GM12878 (cell line): ENCODE results near the gene TCEA2. TPM values are rescaled to one million over a fixed set of nuclear protein-coding genes. Genes with fewer than 3 reads are reported as not detected.

Source experiments
- ATAC-seq: fragments of 200-7000 bp; cut with Tn5 transposase; 3 replicates; pipeline ENCODE4 v1.9.1; 2020; ENCODE audit warnings: mild to moderate bottlenecking, moderate library complexity
- BruUV-seq: library from RNA; stranded (reverse); fragments of 400-500 nt; replicated peaks from 2 replicates; lab custom pipeline; 2021; lab: Mats Ljungman, UMichigan
- CTCF ChIA-PET: fragments of 300-600 bp; sonication (Branson Sonifier 250); formaldehyde crosslinking; extraction: SDS; loops from one replicate; lab custom pipeline; 2021; ENCODE audit warnings: inconsistent platforms; lab: Yijun Ruan, JAX
- POLR2A ChIA-PET: fragments of 350-600 bp; formaldehyde crosslinking; extraction: SDS; loops from one replicate; lab custom pipeline; 2021; ENCODE audit warnings: inconsistent platforms; lab: Charles Lee
- RAD21 ChIA-PET: fragments of 300-600 bp; sonication (Branson Sonifier 250); formaldehyde crosslinking; loops from one replicate; lab custom pipeline; 2023; ENCODE audit warnings: antibody characterized with exemption; ENCODE audit not compliant: unreplicated experiment; lab: Charles Lee
- SMC1A ChIA-PET: fragments of 300-600 bp; sonication (Branson Sonifier 250); formaldehyde crosslinking; loops from one replicate; lab custom pipeline; 2023; ENCODE audit not compliant: unreplicated experiment, uncharacterized antibody; lab: Charles Lee
- DNase-seq: peaks from one replicate; pipeline ENCODE4 v3.0.0-alpha.2; 2011; ENCODE audit warnings: low read depth, low spot score
- FAIRE-seq: peaks from 3 replicates; lab custom pipeline; 2011; peaks lifted over from hg19 to GRCh38; lab: Jason Lieb, UNC
- H2AFZ ChIP-seq: 2 replicates; pipeline ENCODE4 v1.6.0; 2011; ENCODE audit warnings: low read depth, low read length, control low read depth; ENCODE audit not compliant: control insufficient read depth
- H3K27ac ChIP-seq: 2 replicates; pipeline ENCODE4 v1.5.1; 2011; ENCODE audit warnings: control low read depth; ENCODE audit not compliant: control insufficient read depth, insufficient read depth
- H3K27me3 ChIP-seq, 2 experiments: replicated peaks in 1 of 2; 2 replicates each; pipeline versions ENCODE4 v1.6.0 to v1.6.1; 2011; ENCODE audit warnings: low read length in 1 of 2; ENCODE audit not compliant: control insufficient read depth in 2 of 2, insufficient read depth in 2 of 2
- H3K36me3 ChIP-seq, 2 experiments: 2 replicates each; pipeline ENCODE4 v1.5.1; 2011; ENCODE audit warnings: low read length in 1 of 2; ENCODE audit not compliant: control insufficient read depth in 2 of 2, insufficient read depth in 2 of 2
- H3K4me1 ChIP-seq: 2 replicates; pipeline ENCODE4 v1.6.1; 2011; ENCODE audit warnings: mild to moderate bottlenecking, low read length, moderate library complexity, mixed read lengths; ENCODE audit not compliant: control insufficient read depth, insufficient read depth
- H3K4me2 ChIP-seq: 2 replicates; pipeline ENCODE4 v1.6.0; 2011; ENCODE audit warnings: control low read depth; ENCODE audit not compliant: control insufficient read depth, insufficient read depth
- H3K4me3 ChIP-seq: fragments of 200-600 bp; sonication (generic); 2 replicates; pipeline ENCODE4 v1.5.1; 2016
- H3K79me2 ChIP-seq: 2 replicates; pipeline ENCODE4 v1.6.0; 2011; ENCODE audit warnings: low read length; ENCODE audit not compliant: control insufficient read depth, insufficient read depth
- H3K9ac ChIP-seq: 2 replicates; pipeline ENCODE4 v1.8.0; 2011; ENCODE audit warnings: low read length, control low read depth, mixed read lengths; ENCODE audit not compliant: control insufficient read depth, insufficient read depth
- H3K9me3 ChIP-seq: replicated peaks from 3 replicates; pipeline ENCODE4 v1.5.1; 2011; ENCODE audit warnings: mild to moderate bottlenecking, low read length; ENCODE audit not compliant: control insufficient read depth, insufficient read depth
- H4K20me1 ChIP-seq: 2 replicates; pipeline ENCODE4 v1.6.0; 2011; ENCODE audit not compliant: control insufficient read depth, insufficient read depth
- HDGF ChIP-seq: fragments of 450-650 bp; IDR thresholded peaks from 2 replicates; pipeline ENCODE4 v1.6.1; 2016; ENCODE audit warnings: antibody characterized with exemption
- MTA2 ChIP-seq: fragments of 450-650 bp; IDR thresholded peaks from 2 replicates; pipeline ENCODE4 v1.6.1; 2016; ENCODE audit warnings: low read depth, mild to moderate bottlenecking, moderate library complexity
- POLR2A ChIP-seq: IDR thresholded peaks from 2 replicates; pipeline ENCODE4 v1.6.1; 2011; ENCODE audit warnings: low read depth, mild to moderate bottlenecking, low read length
- POLR2AphosphoS2 ChIP-seq: IDR thresholded peaks from 2 replicates; pipeline ENCODE4 v1.6.1; 2011; ENCODE audit warnings: low read depth, mild to moderate bottlenecking, low read length, improper control_type of control experiment, moderate library complexity
- POLR2AphosphoS5 ChIP-seq: IDR thresholded peaks from 2 replicates; pipeline ENCODE4 v1.6.1; 2011; ENCODE audit warnings: mild to moderate bottlenecking, low read length, inconsistent platforms
- TCF12 ChIP-seq: IDR thresholded peaks from 2 replicates; pipeline ENCODE4 v1.6.1; 2011; ENCODE audit warnings: low read depth, mild to moderate bottlenecking, low read length
- TCF7 ChIP-seq: IDR thresholded peaks from 2 replicates; pipeline ENCODE4 v1.6.1; 2014; ENCODE audit warnings: antibody characterized with exemption, borderline replicate concordance
- WGBS: methylation state at CpG from one replicate; pipeline ENCODE4 v1.1.6; 2016; ENCODE audit warnings: low lambda C conversion rate; ENCODE audit not compliant: insufficient replicate concordance, insufficient coverage; ENCODE audit errors: missing lambda C conversion rate; 5-methylcytosine and 5-hydroxymethylcytosine counted together
- in situ Hi-C: fragments of 300-500 bp; cut with MboI; formaldehyde crosslinking; loops from 9 replicates; pipeline ENCODE4 v1.14.3; 2018; ENCODE audit warnings: mixed read lengths
- intact Hi-C: fragments of 100-400 bp; cut with micrococcal nuclease; formaldehyde crosslinking; loops from one replicate; pipeline ENCODE4 v1.14.2; 2022; ENCODE audit not compliant: unreplicated experiment
- polyA plus RNA-seq, 11 experiments: library from polyadenylated mRNA; depleted of rRNA in 4 of 11; unstranded in 6 of 11; stranded (reverse) in 5 of 11; fragments of >200 nt; fragmentation: Nextera tagmentation in 4 of 11; fragmentation: Illumina TruSeq in 1 of 11; extraction: Ambion mirVana in 4 of 11; extraction: Trizol in 1 of 11; gene quantifications; 1 replicate in 1 of 11; 2 replicates in 10 of 11; pipeline versions ENCODE4 v1.2.1 to v1.2.3, GENCODE V29; 2011 to 2016; ENCODE audit warnings: inconsistent platforms in 2 of 11, missing spikeins in 2 of 11, low read depth in 1 of 11
- total RNA-seq, 4 experiments: library from RNA; depleted of rRNA in 3 of 4; stranded (reverse); fragments of >200 nt in 3 of 4; fragmentation: Illumina TruSeq in 1 of 4; extraction: Trizol in 1 of 4; gene quantifications; 2 replicates each; pipeline versions ENCODE4 v1.2.1 to v1.2.3, GENCODE V29; 2013 to 2021

The TCEA2 gene
- total and polyA plus RNA-seq, 10 of the 15 experiments (the other 5 are each of a cell fraction or from before 2014, with no cell fraction given): 3.4 to 42.5 (median 13.3) TPM

- FAIRE-seq: no peak
- intact Hi-C loops: no loop called here
- RAD21 ChIA-PET: interaction anchor here (0.8 to 7.1 kb wide), 15 partner anchors 14 to 503 kb away, joined by 3 to 92 read pairs (median 4); partner anchors contain the start of genes NPBWR2, PRPF6, PTK6 and SAMD10
Observed at GRCh38 chr20:64040231-64041039, 22.6 kb upstream of the TCEA2 start.

More at GRCh38 chr20:64040231-64041039, 22.6 kb upstream of the TCEA2 start:
- in situ Hi-C loops: no loop called here
- peak overlapping the region; percentile 90 for H3K4me2 ChIP-seq
- no peaks in the 10 kb centered on the region for H3K27me3 ChIP-seq
- 55% methylated on average over 12 of the region's 12 CpGs for WGBS
- ChIA-PET SMC1A (interaction anchor here (0.6 to 6.1 kb wide), 8 partner anchors 12 to 80 kb away, joined by 3 to 52 read pairs (median 6); partner anchors contain the start of genes OPRL1, PRPF6, RGS19 and SAMD10), CTCF (interaction anchor here (0.5 to 9.1 kb wide), 21 partner anchors 16 to 502 kb away, joined by 3 to 108 read pairs (median 4); partner anchors contain the start of genes NPBWR2, OPRL1, PRPF6 and RGS19)
- ATAC-seq: no peak
- no peaks in the 10 kb centered on the region for H4K20me1 ChIP-seq
- H2AFZ ChIP-seq: no peak overlapping the region
- H3K36me3 ChIP-seq: no peaks in the 10 kb centered on the region; a peak in 1 of 4 replicates
- TF ChIP-seq TCF12: no peak
- peak; percentile 4; the same call in 1 of the 2 replicates for TF ChIP-seq MTA2
- no peak for TF ChIP-seq TCF7
- 0 out of 2 replicates have a peak, but pooled peaks have one; percentile 20 for TF ChIP-seq HDGF
- peak; percentile 24 for TF ChIP-seq POLR2A
- peak; percentile 68 for TF ChIP-seq POLR2AphosphoS2
- peak; percentile 26; the same call in 1 of the 2 replicates for TF ChIP-seq POLR2AphosphoS5
- TF ChIP-seq, all 136 proteins: peak for 5
- POLR2A ChIA-PET: interaction anchor here (0.5 to 7.2 kb wide), 13 partner anchors 13 to 503 kb away, joined by 3 to 63 read pairs (median 6); partner anchors contain the start of genes OPRL1, PRPF6, PTK6 and RGS19
- Histone ChIP-seq H3K4me1 (peaks cover 35% of the 10 kb centered on the region), H3K79me2 (peaks cover 4% of the 10 kb centered on the region), H3K4me3 (peak overlapping the region; percentile 64; the same call in 1 of the 2 replicates), H3K9ac (peak overlapping the region; percentile 64), H3K27ac (no peak overlapping the region), H3K9me3 (no peaks in the 10 kb centered on the region)
- no peak for DNase-seq
- BruUV-seq: no TSS peak
